Fibroblast of lung (primary cell): ENCODE data around the gene ITPKA. TPM values are rescaled to one million over a fixed set of nuclear protein-coding genes. Genes with fewer than 3 reads are reported as not detected.

Experiments used
- DNase-seq, 2 donors: peaks; one replicate each; pipeline versions ENCODE4 v3.0.0 to v3.0.0-alpha.2; 2010; ENCODE audit warnings: low read depth in 2 of 2
- H2AFZ ChIP-seq: 2 replicates; pipeline ENCODE4 v1.5.1; 2012; ENCODE audit warnings: low read length, control low read depth, inconsistent platforms
- H3K27ac ChIP-seq: 2 replicates; pipeline ENCODE4 v1.5.1; 2011; ENCODE audit warnings: low read length, control low read depth; ENCODE audit not compliant: insufficient read depth
- H3K27me3 ChIP-seq: 2 replicates; pipeline ENCODE4 v1.5.1; 2011; ENCODE audit warnings: mild to moderate bottlenecking, low read length; ENCODE audit not compliant: control insufficient read depth, insufficient read depth
- H3K36me3 ChIP-seq: 2 replicates; pipeline ENCODE4 v1.5.1; 2011; ENCODE audit warnings: low read length; ENCODE audit not compliant: control insufficient read depth, insufficient read depth
- H3K4me1 ChIP-seq: 2 replicates; pipeline ENCODE4 v1.5.1; 2011; ENCODE audit warnings: low read length; ENCODE audit not compliant: control insufficient read depth, insufficient read depth; ENCODE audit errors: extremely low read depth
- H3K4me2 ChIP-seq: 2 replicates; pipeline ENCODE4 v1.5.1; 2011; ENCODE audit warnings: low read length, control low read depth; ENCODE audit not compliant: insufficient read depth; ENCODE audit errors: extremely low read depth
- H3K4me3 ChIP-seq, 4 experiments: fragments of 200-600 bp in 1 of 4; sonication (generic) in 1 of 4; replicated peaks in 1 of 4; 2 replicates each; pipeline ENCODE4 v1.5.1; 2011 to 2016; ENCODE audit warnings: low read length in 4 of 4, low read depth in 3 of 4, mild to moderate bottlenecking in 3 of 4, control low read depth in 2 of 4, inconsistent platforms in 1 of 4, mixed read lengths in 1 of 4; ENCODE audit not compliant: insufficient read depth in 1 of 4; ENCODE audit errors: control extremely low read depth in 1 of 4
- H3K79me2 ChIP-seq: 2 replicates; pipeline ENCODE4 v1.5.1; 2012; ENCODE audit warnings: mild to moderate bottlenecking, low read length, inconsistent platforms; ENCODE audit not compliant: control insufficient read depth, insufficient read depth
- H3K9ac ChIP-seq: 2 replicates; pipeline ENCODE4 v1.5.1; 2011; ENCODE audit warnings: mild to moderate bottlenecking, low read length, control low read depth; ENCODE audit not compliant: insufficient read depth
- H3K9me3 ChIP-seq: 2 replicates; pipeline ENCODE4 v1.5.1; 2012; ENCODE audit warnings: low read depth, low read length; ENCODE audit not compliant: control insufficient read depth, insufficient read depth
- H4K20me1 ChIP-seq: 2 replicates; pipeline ENCODE4 v1.5.1; 2011; ENCODE audit warnings: low read length; ENCODE audit not compliant: control insufficient read depth, insufficient read depth; ENCODE audit errors: extremely low read depth
- CTCF ChIP-seq, 2 donors: IDR thresholded peaks in 1 of 2; conservative IDR thresholded peaks in 1 of 2; 1 replicate in 1 of 2; 2 replicates in 1 of 2; pipeline ENCODE4 v1.5.1; 2011 to 2012; ENCODE audit warnings: low read length in 2 of 2, control low read depth in 1 of 2, inconsistent platforms in 1 of 2, low read depth in 1 of 2, mild to moderate bottlenecking in 1 of 2
- EZH2 ChIP-seq: IDR thresholded peaks from 2 replicates; pipeline ENCODE4 v1.5.1; 2012; ENCODE audit warnings: low read length, control low read depth, mild to moderate bottlenecking; ENCODE audit errors: missing control alignments
- polyA plus RNA-seq, 2 donors: library from polyadenylated mRNA; depleted of rRNA in 1 of 2; stranded (reverse) in 1 of 2; unstranded in 1 of 2; fragments of >200 nt; gene quantifications; 2 replicates each; pipeline ENCODE4 v1.2.1, GENCODE V29; 2011 to 2012; ENCODE audit warnings: missing spikeins in 1 of 2
- total RNA-seq: library from RNA; depleted of rRNA; stranded (reverse); fragments of >200 nt; gene quantifications from 2 replicates; pipeline ENCODE4 v1.2.1, GENCODE V29; 2014

ITPKA gene
- total and polyA plus RNA-seq, 2 donors (not counting 1 experiment from before 2014, with no cell fraction given): 0.32 to 35.0 TPM

- DNase-seq: no peak
- Histone ChIP-seq H3K36me3 (no peaks in the 10 kb centered on the region), H3K4me1 (peaks cover 18% of the 10 kb centered on the region), H3K9me3 (no peaks in the 10 kb centered on the region), H3K9ac (peak overlapping the region; percentile 11), H2AFZ (peak overlapping the region; percentile 27), H3K4me2 (peak overlapping the region; percentile 84), H3K27me3 (no peaks in the 10 kb centered on the region), H3K27ac (peak overlapping the region; percentile 36), H3K79me2 (no peaks in the 10 kb centered on the region), H4K20me1 (no peaks in the 10 kb centered on the region), H3K4me3 (peak overlapping the region; percentile 11 to 57 (median 32))
- TF ChIP-seq EZH2 (no peak), CTCF (conservative IDR thresholded peaks at IDR 0.05 in 1 of 2, IDR thresholded peaks at IDR 0.05 in 1 of 2; ENCODE audit: low read depth in 1 of 2, low read length in 2 of 2) (no peak)
These were observed 973 bp upstream of the ITPKA start for GRCh38 chr15:41492597-41493204.

DNA sequence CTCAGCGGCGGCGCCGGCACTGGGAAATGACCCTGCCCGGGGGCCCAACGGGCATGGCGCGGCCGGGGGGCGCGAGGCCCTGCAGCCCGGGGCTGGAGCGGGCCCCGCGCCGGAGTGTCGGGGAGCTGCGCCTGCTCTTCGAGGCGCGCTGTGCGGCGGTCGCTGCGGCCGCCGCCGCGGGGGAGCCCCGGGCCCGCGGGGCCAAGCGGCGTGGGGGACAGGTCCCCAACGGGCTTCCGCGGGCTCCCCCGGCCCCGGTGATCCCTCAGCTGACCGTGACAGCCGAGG, 172 bp downstream of the ITPKA start:
- Histone ChIP-seq H4K20me1 (no peaks in the 10 kb centered on the region), H2AFZ (no peak overlapping the region), H3K27me3 (no peaks in the 10 kb centered on the region), H3K4me3 (peak overlapping the region in 3 of 4 experiments; percentile 33 to 57 (median 38)), H3K4me2 (peak overlapping the region; percentile 66), H3K9me3 (no peaks in the 10 kb centered on the region), H3K79me2 (no peaks in the 10 kb centered on the region), H3K27ac (no peak overlapping the region), H3K4me1 (peaks cover 18% of the 10 kb centered on the region), H3K9ac (no peak overlapping the region), H3K36me3 (no peaks in the 10 kb centered on the region)
- DNase-seq: no peak
- no peak for TF ChIP-seq EZH2

DNA sequence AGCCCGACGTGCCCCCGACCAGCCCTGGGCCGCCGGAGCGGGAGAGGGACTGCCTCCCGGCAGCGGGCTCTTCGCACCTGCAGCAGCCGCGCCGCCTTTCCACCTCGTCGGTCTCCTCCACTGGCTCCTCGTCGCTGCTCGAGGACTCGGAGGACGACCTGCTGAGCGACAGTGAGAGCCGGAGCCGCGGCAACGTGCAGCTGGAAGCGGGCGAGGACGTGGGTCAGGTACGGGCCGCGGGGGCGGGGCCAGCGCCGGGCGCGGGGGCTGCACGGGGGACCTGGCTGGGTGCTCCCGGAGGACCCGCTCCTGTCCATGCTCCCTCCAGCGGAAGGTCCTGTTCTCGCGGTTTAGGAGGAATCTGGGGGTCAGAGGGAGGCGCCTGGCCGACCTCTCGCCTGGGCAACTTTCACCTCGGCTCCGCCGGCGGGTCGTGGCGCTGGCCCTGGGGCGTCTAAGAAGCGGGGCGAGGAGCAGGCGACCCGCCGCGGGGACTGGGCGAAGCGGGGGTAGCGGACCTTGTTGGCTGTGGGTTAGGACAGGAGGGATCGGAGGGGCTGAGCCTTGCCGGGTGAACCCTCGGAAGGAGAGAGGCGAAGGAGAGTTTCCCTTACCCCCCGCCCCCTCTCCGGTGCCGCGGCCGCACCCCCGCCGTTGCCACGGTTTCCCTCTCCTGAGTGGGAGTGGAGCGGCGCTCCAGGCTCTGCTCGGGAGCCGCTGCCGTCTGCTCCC, 682 bp downstream of the ITPKA start:
- no peak for DNase-seq
- Histone ChIP-seq H3K9me3 (no peaks in the 10 kb centered on the region), H3K4me2 (peak overlapping the region; percentile 66), H3K79me2 (no peaks in the 10 kb centered on the region), H3K27me3 (no peaks in the 10 kb centered on the region), H2AFZ (no peak overlapping the region), H4K20me1 (no peaks in the 10 kb centered on the region), H3K4me1 (peaks cover 18% of the 10 kb centered on the region), H3K27ac (no peak overlapping the region), H3K4me3 (peak overlapping the region; percentile 33 to 57 (median 47)), H3K9ac (no peak overlapping the region), H3K36me3 (no peaks in the 10 kb centered on the region)
- TF ChIP-seq EZH2 (peak; percentile 86), CTCF (conservative IDR thresholded peaks at IDR 0.05 in 1 of 2, IDR thresholded peaks at IDR 0.05 in 1 of 2; ENCODE audit: low read depth in 1 of 2, low read length in 2 of 2) (no peak)
